Activated CD8-positive, alpha-beta memory T cell treated with anti-CD3 and anti-CD28 coated beads, Interleukin-2, amount 50 U/mL, for 1 hour (primary cell): ENCODE results near the gene SNRNP27.
A peak's percentile ranks its signal among the peaks of the same experiment; 100 is the strongest.
"Not testable (repeated sequence)": the region's sequence is repeated elsewhere in the genome, so short reads cannot be mapped to it uniquely, and the experiment has no call there.

Source experiments
- DNase-seq: peaks from one replicate; pipeline ENCODE4 v3.0.0-alpha.2; 2020; ENCODE audit errors: extremely low read depth

SNRNP27 gene

GRCh38 chr2:69893684-69894551 is at the start of gene SNRNP27:
Gene SNRNP27, plus strand, starts transcription at chr2:69893956. Its CDS starts 29 bp downstream, at chr2:69893985.
- peak; percentile 57 for DNase-seq

GRCh38 chr2:69843993-69844392 is 49.8 kb upstream of the SNRNP27 start:
- DNase-seq: no peak

- DNase-seq: no peak
Observed at GRCh38 chr2:69844560-69844959, 49.2 kb upstream of the SNRNP27 start.

GRCh38 chr2:69846182-69847067 is 47.3 kb upstream of the SNRNP27 start:
- no peak for DNase-seq

GRCh38 chr2:69847068-69847828 is 46.5 kb upstream of the SNRNP27 start:
- no peak for DNase-seq

GRCh38 chr2:69848186-69848790 is 45.5 kb upstream of the SNRNP27 start:
- DNase-seq: no peak

- DNase-seq: no peak
Observed at GRCh38 chr2:69858261-69858660, 35.5 kb upstream of the SNRNP27 start.

GRCh38 chr2:69863298-69863697 is 30.5 kb upstream of the SNRNP27 start:
- DNase-seq: no peak

- no peak for DNase-seq
Observed at GRCh38 chr2:69888451-69888850, 5.3 kb upstream of the SNRNP27 start.

GRCh38 chr2:69889302-69889701 is 4.5 kb upstream of the SNRNP27 start:
- no peak for DNase-seq

GRCh38 chr2:69890881-69891280 is 2.9 kb upstream of the SNRNP27 start:
- no peak for DNase-seq

GRCh38 chr2:69892838-69893424 is 825 bp upstream of the SNRNP27 start:
- not testable (repeated sequence) for DNase-seq

GRCh38 chr2:69894737-69895136 is 981 bp downstream of the SNRNP27 start:
- not testable (repeated sequence) for DNase-seq

- DNase-seq: no peak
Observed at GRCh38 chr2:69902213-69902922, 8.6 kb downstream of the SNRNP27 start.

- DNase-seq: no peak
Observed at GRCh38 chr2:69907216-69907615, 13.5 kb downstream of the SNRNP27 start.

- DNase-seq: no peak
Observed at GRCh38 chr2:69911985-69912563, 18.3 kb downstream of the SNRNP27 start.

GRCh38 chr2:69914164-69914949 is 20.6 kb downstream of the SNRNP27 start:
- peak; percentile 100 for DNase-seq

GRCh38 chr2:69914950-69915945 is 21.5 kb downstream of the SNRNP27 start, which contains the start of gene MXD1:
Gene MXD1, plus strand, starts transcription at chr2:69915109. Its CDS starts 222 bp downstream, at chr2:69915331.
- DNase-seq: no peak
